Fibroblast of peridontal ligament (primary cell): Measurements from ENCODE around the gene KIT.

ENCODE experiments used
- DNase-seq: peaks from one replicate; pipeline ENCODE4 v3.0.0-alpha.2; 2010; ENCODE audit errors: extremely low read depth

The KIT gene

GRCh38 chr4:54744487-54744886 lies 86.7 kb downstream of the KIT start:
- DNase-seq: no peak

GRCh38 chr4:54745031-54745770 lies 87.4 kb downstream of the KIT start:
- DNase-seq: no peak

GRCh38 chr4:54746218-54746617 lies 88.5 kb downstream of the KIT start:
- DNase-seq: peak; percentile 2

- DNase-seq: no peak
These were observed 92.6 kb downstream of the KIT start for GRCh38 chr4:54750341-54750740.

- DNase-seq: no peak
These were observed 96.6 kb downstream of the KIT start for GRCh38 chr4:54754394-54754793.

- DNase-seq: no peak
These were observed 106.7 kb downstream of the KIT start for GRCh38 chr4:54764476-54764875.

- DNase-seq: no peak
These were observed 109.6 kb downstream of the KIT start for GRCh38 chr4:54767376-54767775.

GRCh38 chr4:54773022-54773421 lies 115.3 kb downstream of the KIT start:
- no peak for DNase-seq

GRCh38 chr4:54779036-54779435 lies 121.3 kb downstream of the KIT start:
- DNase-seq: no peak

GRCh38 chr4:54779476-54780148 lies 121.9 kb downstream of the KIT start:
- DNase-seq: no peak

- DNase-seq: no peak
These were observed 122.4 kb downstream of the KIT start for GRCh38 chr4:54780149-54780495.

GRCh38 chr4:54781756-54782155 lies 124.0 kb downstream of the KIT start:
- DNase-seq: no peak

- no peak for DNase-seq
These were observed 125.8 kb downstream of the KIT start for GRCh38 chr4:54783402-54784110.

GRCh38 chr4:54784161-54784671 lies 126.5 kb downstream of the KIT start:
- peak; percentile 21 for DNase-seq
